GM21576 (cell line): ENCODE measurements around the gene LRRC31.

Experiments
- ATAC-seq: cut with Tn5 transposase; IDR thresholded peaks from one replicate; pipeline ENCODE4 v1.9.1; 2021; ENCODE audit warnings: mild to moderate bottlenecking, moderate library complexity; ENCODE audit not compliant: unreplicated experiment

LRRC31 gene

DNA sequence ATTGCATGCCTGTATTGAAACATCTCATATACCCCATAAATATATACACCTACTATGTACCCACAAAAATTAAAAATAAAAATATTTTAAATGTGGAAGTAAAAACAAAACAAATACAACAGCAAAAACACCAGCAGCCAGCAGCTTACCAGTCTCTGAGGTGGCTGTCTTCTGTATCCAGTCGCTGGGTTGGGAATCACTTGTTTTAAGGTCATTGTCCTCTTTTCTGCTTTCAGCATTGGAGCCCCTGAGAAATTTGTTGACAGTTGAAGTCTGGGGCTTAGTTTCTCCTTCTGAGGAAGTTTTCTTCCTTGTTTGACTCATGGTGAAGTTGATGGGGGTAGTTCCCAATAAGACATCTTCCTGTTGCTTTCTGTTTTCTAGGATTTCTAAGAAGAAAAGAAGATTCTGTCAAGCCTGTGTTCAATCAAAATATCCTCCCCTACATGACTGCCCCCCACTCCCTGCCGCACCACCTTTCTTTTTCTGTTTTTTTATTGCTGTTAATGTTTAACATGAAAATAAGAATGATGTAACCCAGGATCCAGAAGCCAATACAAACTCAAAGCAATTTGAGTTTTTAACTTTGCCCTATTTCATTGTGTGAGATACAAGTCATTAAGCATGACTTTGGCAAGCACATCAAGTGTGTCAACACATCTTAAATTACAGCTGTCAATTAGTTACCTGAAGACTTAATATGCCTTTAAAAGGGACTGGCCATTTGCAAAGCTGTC is at the start of gene LRRC31:
LRRC31 (minus strand) TSS at position 452 of the 737 bp plus-strand sequence; CDS start at position 324, 128 bp downstream.
- no peak for ATAC-seq

- no peak for ATAC-seq
Observed at GRCh38 chr3:169914321-169914720, 44.6 kb upstream of the LRRC31 start.

GRCh38 chr3:169913323-169913722 is 43.6 kb upstream of the LRRC31 start:
- no peak for ATAC-seq

GRCh38 chr3:169911272-169911671 is 41.5 kb upstream of the LRRC31 start, which contains the start of gene SAMD7:
SAMD7 (plus strand) TSS chr3:169911572; CDS start chr3:169919499, 7,927 bp downstream.
- no peak for ATAC-seq

- no peak for ATAC-seq
Observed at GRCh38 chr3:169907944-169908343, 38.2 kb upstream of the LRRC31 start.

DNA sequence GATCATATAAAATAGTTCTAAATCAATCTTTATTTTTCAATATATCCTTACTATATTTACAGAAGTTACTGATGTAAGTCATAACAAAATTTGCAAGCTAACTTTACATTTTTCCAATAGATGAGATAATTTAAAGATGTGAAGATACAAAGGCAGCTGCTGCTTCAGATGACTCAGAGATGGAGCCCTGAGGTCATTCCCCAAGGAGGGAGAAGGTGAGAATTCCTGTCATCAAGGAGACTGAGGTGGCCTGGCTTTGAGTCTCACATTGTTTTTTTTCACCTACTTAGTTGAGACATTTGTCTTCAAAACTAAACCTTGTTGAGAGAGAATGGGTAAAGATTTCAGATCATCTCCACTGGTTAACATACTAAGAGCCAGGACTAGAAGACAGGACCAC is 37.7 kb upstream of the LRRC31 start:
- no peak for ATAC-seq

DNA sequence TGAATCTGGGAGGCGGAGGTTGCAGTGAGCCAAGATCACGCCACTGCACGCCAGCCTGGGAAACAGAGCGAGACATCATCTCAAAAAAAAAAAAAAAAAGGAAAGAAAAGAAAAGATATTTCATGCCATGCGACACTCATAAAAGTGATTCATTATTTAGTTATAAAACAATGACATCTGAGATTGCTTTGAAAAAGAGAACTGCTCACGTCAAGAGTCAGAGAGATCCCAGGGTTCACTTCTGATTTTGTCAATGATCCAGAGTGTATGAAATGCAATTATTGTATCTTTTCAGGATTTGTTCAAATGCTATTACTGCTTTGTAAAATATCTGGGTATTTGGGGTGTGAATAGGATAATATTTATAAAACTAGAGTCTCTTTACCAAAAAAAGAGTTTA is 35.7 kb upstream of the LRRC31 start:
- ATAC-seq: no peak

DNA sequence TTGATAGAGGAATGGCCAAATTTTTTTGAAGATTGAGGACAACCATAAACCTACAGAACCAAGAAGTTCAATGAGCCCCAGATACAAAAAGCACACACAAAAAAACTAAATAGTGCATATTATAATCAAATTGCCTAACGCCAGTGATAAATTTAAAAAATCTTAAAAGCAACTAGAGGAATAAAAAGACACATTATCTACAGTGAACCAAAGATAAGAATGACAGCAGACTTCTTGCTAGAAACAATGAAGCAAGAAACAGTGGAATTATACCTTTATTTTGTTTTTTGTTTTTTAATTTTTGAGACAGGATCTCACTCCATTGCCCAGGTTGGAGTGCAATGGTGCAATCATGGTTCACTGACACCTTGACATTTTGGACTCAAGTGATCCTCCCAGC is 31.7 kb upstream of the LRRC31 start:
- ATAC-seq: no peak

DNA sequence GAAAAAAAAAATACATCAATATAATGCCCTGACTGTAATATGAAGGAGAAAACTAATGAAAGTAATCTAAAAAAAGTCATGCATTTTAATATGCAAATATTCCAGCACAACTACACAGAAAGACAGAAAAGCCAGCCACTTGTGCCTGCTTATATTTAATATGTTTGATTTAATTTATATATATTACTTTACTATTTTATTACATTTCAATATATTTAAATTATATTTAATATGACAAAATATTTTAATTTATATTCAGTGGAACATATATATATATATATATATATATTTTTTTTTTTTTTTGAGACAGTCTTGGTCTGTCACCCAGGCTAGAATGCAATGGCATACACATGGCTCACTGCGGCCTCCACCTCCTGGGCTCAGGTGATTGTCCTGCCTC is 27.5 kb upstream of the LRRC31 start:
- ATAC-seq: no peak

DNA sequence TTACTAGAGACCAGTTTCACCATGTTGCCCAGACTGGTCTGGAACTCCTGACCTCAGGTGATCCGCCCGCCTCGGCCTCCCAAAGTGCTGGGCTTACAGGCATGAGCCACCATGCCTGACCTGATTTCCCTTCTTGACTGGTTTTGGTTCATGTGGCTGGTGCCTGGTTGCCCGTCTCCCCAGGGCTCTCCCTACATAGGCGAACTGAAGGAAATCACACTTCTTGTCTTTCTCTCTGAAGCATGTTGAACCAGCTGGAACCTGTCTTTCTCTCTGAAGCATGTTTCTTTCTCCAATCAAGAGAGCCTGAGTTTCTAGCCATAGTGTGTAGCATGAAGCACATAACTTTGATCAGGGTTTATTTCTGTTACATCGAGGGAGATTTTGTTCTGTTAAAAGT is 25.3 kb upstream of the LRRC31 start:
- no peak for ATAC-seq

DNA sequence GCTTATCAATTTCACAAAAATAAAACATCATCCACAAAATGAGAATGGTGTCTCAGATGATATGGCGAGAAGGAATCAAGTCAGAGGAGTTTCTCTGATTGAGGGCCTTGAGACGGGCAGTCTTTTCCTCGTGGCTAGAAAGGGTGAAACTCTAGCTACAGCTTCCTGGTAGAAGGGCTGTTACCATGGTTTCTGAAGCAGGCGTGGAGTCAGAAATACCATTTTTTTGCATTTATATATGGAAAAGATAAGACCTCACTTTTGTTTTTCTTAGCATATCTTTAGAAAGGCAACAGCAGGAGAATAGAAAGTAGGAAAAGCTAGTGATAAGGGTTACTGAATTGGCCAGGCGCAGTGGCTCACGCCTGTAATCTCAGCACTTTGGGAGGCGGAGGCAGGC is 24.4 kb upstream of the LRRC31 start:
- no peak for ATAC-seq

DNA sequence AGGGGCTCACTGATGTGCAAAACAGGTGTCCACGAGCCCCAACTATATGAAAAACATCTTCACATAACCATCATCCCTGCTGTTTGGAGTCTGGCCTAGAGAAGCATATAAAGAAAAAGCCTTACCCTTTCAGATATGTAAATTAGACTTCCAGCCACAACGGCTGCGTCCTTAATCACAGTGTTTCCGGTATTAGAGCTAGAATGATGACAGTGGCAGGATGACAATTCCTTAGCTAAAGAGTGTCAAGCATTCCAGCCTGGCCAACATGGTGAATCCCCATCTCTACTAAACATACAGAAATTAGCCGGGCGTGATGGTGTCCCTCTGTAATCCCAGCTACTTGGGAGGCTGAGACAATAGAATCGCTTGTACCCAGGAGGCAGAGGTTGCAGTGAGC is 22.2 kb upstream of the LRRC31 start:
- ATAC-seq: no peak

GRCh38 chr3:169886671-169887070 is 16.9 kb upstream of the LRRC31 start:
- ATAC-seq: no peak

DNA sequence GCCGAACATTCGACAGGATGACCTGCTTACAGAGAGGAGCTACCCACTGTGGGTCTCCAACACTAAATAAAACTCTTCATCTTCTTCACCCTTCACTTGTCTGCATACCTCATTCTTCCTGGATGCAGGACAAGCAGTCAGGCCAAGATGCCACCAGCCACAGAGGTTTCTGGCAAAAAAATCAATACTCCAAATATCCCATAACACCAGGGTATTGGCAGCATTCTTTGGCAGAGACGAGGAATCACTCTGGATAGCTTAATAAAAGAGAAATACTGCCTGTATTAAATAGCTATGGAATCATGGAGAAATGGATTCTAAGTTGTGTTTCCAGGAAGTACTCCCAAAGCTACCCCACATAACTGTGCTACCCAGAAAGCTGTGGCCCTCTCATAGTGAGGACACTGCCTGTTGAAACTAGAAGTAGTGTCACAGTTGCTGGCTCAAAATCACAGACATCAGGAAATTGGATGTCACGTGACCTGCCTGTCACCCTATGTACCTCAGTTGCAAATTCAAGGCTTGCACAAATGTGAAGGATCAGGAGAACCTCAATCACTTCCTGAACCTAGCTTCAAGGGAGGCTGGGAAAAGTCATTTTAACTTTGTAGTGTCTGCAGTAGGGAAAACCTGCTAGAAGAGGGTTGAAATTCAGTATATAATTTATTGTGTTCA is 11.0 kb upstream of the LRRC31 start:
- no peak for ATAC-seq

- no peak for ATAC-seq
Observed at GRCh38 chr3:169879845-169880575, 10.3 kb upstream of the LRRC31 start.

DNA sequence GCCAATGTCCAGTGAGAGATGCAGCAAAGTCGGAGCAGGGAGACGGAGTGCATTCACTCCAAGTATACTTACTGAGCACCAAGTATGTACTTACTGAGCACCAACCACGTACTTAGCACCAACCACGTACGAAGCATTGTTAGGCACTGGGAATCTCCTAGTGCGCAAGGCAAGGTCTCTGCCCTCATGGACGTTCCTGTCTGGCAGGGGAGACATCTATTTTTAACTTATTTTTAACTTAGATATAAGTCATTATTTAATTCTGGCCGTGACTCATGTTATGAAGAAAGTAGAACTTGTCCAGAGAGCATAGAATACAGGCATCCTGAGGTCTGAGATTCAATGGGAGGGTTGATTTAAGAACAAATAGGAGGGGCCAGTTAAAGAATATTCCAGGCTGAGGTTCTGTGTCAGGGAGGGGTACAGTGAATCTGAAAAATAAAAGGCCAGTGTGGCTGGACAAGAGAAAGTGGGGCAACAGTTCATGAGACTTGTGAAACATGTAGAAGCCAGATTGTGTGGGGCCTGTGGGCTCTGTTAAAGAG is 9.3 kb upstream of the LRRC31 start:
- ATAC-seq: no peak

- ATAC-seq: no peak
Observed at GRCh38 chr3:169871129-169871886, 1.6 kb upstream of the LRRC31 start.

- no peak for ATAC-seq
Observed at GRCh38 chr3:169868369-169868768, 1.4 kb downstream of the LRRC31 start.

- ATAC-seq: no peak
Observed at GRCh38 chr3:169867584-169868210, 2.0 kb downstream of the LRRC31 start.

DNA sequence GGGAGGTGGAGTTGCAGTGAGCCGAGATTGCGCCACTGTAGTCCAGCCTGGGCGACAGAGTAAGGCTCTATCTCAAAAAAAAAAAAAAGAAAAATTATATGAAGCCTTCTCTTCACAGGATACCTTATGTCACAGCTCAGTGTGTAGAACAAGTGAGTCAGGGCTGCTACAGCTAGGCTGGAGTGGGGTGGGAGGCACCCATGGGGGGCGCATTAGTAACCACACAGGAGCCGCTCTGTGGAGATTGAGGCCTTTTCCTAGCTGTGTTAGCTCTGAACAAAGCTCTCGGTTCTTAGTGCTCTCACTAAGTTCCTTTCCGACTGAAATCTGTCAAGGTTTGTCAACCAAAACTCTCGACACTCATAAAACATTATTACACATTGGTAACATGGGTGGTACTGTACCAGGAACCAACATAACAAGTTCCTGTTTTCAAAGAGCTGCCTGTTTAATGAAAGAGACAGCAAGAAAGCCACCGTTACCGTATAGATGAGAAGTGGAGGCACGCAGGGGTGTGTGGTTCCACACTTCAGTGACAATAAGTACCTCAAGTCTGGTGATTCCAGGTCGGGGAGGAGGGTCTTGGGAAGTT is 4.5 kb downstream of the LRRC31 start:
- ATAC-seq: peak; percentile 46
